EL (cell line): ENCODE results near the gene TBCK.

Experiments used
- DNase-seq: peaks from one replicate; pipeline ENCODE4 v3.0.0-alpha.2; 2016

TBCK gene

GRCh38 chr4:106109929-106110328, 206.1 kb downstream of the TBCK start:
- DNase-seq, result no peak

GRCh38 chr4:106105697-106106096, 210.3 kb downstream of the TBCK start:
- no peak for DNase-seq

- DNase-seq, result no peak
Observed at GRCh38 chr4:106104276-106104675, 211.7 kb downstream of the TBCK start.

- DNase-seq, result no peak
Observed at GRCh38 chr4:106096454-106096853, 219.6 kb downstream of the TBCK start.

GRCh38 chr4:106095408-106095807, 220.6 kb downstream of the TBCK start:
- peak; percentile 23 for DNase-seq

- no peak for DNase-seq
Observed at GRCh38 chr4:106092361-106093040, 223.5 kb downstream of the TBCK start.

- DNase-seq, result no peak
Observed at GRCh38 chr4:106090826-106091225, 225.2 kb downstream of the TBCK start.

GRCh38 chr4:106083065-106083464, 232.9 kb downstream of the TBCK start:
- DNase-seq, result no peak

- DNase-seq, result no peak
Observed at GRCh38 chr4:106080376-106080775, 235.6 kb downstream of the TBCK start.

- no peak for DNase-seq
Observed at GRCh38 chr4:106079616-106080015, 236.4 kb downstream of the TBCK start.

- DNase-seq, result no peak
Observed at GRCh38 chr4:106065018-106065417, 251.0 kb downstream of the TBCK start.

- DNase-seq, result peak; percentile 20
Observed at GRCh38 chr4:106063009-106063408, 253.0 kb downstream of the TBCK start.

- peak; percentile 73 for DNase-seq
Observed at GRCh38 chr4:106062452-106062875, 253.5 kb downstream of the TBCK start.

- no peak for DNase-seq
Observed at GRCh38 chr4:106058921-106059320, 257.1 kb downstream of the TBCK start.

GRCh38 chr4:106056914-106057313, 259.1 kb downstream of the TBCK start:
- DNase-seq, result no peak

- no peak for DNase-seq
Observed at GRCh38 chr4:106051514-106051913, 264.5 kb downstream of the TBCK start.

- no peak for DNase-seq
Observed at GRCh38 chr4:106049490-106049889, 266.5 kb downstream of the TBCK start.

- DNase-seq, result no peak
Observed at GRCh38 chr4:106048250-106048971, 267.6 kb downstream of the TBCK start.

GRCh38 chr4:106046083-106046482, 269.9 kb downstream of the TBCK start:
- DNase-seq, result no peak

GRCh38 chr4:106041294-106042002, 274.6 kb downstream of the TBCK start:
- DNase-seq, result no peak

GRCh38 chr4:106039796-106040195, 276.2 kb downstream of the TBCK start:
- DNase-seq, result no peak

- DNase-seq, result no peak
Observed at GRCh38 chr4:106038908-106039307, 277.1 kb downstream of the TBCK start.

GRCh38 chr4:106038012-106038411, 278.0 kb downstream of the TBCK start:
- DNase-seq, result no peak

- no peak for DNase-seq
Observed at GRCh38 chr4:106036848-106037247, 279.2 kb downstream of the TBCK start.
